ENCODE results near the gene CCBE1. TPM values are rescaled to one million over a fixed set of nuclear protein-coding genes. Genes with fewer than 3 reads are reported as not detected.
A peak's percentile ranks its signal among the peaks of the same experiment; 100 is the strongest.

Gene CCBE1
- total and polyA plus RNA-seq, 9 of the 15 experiments (the other 6 are each of a cell fraction or from before 2014, with no cell fraction given): 0.20 TPM; not detected in 8

GRCh38 chr18:59646228-59646962 is 50.8 kb downstream of the CCBE1 start:
- ATAC-seq (peak; percentile 40; the same call in 1 of the 3 replicates), FAIRE-seq (no peak), DNase-seq (ENCODE audit: extremely low read depth in 1 of 4, low spot score in 3 of 4) (peak in 1 of 4 experiments; percentile 5)
- no peak overlapping the region for H3K4me3 ChIP-seq
- WGBS (ENCODE audit: insufficient coverage, low coverage, missing lambda C conversion rate): 0% methylated on average over 11 of the region's 11 CpGs
- no peaks in the 10 kb centered on the region for H3K4me1 ChIP-seq (replicated peaks in 1 of 2; ENCODE audit: control insufficient read depth in 2 of 2, insufficient read depth in 2 of 2, low read length in 2 of 2)
- H3K27ac ChIP-seq (ENCODE audit: extremely low read depth, low read depth, low read length): no peak overlapping the region
- H3K9me1 ChIP-seq (ENCODE audit: control insufficient read depth, insufficient read depth, low read length): no peaks in the 10 kb centered on the region
- H3K36me3 ChIP-seq (ENCODE audit: control insufficient read depth, insufficient read depth, low read length): no peaks in the 10 kb centered on the region
- in situ Hi-C loops (cut with MboI) (no loop called here), intact Hi-C loops (cut with micrococcal nuclease) (no loop called here)
- H3K4me2 ChIP-seq (ENCODE audit: insufficient read depth, low read length): no peak overlapping the region
- H4K20me1 ChIP-seq (replicated peaks; ENCODE audit: control insufficient read depth, insufficient read depth, low read length): no peaks in the 10 kb centered on the region
- H2AFZ ChIP-seq (ENCODE audit: low read depth, low read length): no peak overlapping the region
- no TSS peak for BruUV-seq (replicated peaks)
- ChIA-PET CTCF (ENCODE audit: low intra/inter-chr PET ratio) (no interaction called here), POLR2A (no interaction called here)
- TF ChIP-seq CTCF (IDR thresholded peaks at IDR 0.05 in 2 of 3, conservative IDR thresholded peaks at IDR 0.05 in 1 of 3; ENCODE audit: insufficient read depth in 2 of 3, low read depth in 1 of 3, low read length in 3 of 3): peak in 2 of 3 experiments; percentile 17 to 24; a peak in 2 of 6 replicates
- TF ChIP-seq ZFP36 (IDR thresholded peaks at IDR 0.05; ENCODE audit: low read depth, low read length, partially characterized antibody): peak; percentile 83
- TF ChIP-seq RBM14 (IDR thresholded peaks at IDR 0.05; ENCODE audit: borderline replicate concordance, insufficient read depth, low read depth, low read length): no peak
- H3K27me3 ChIP-seq (ENCODE audit: control insufficient read depth in 2 of 2, insufficient read depth in 2 of 2, low read length in 2 of 2): no peaks in the 10 kb centered on the region
- H3K9me3 ChIP-seq (replicated peaks; ENCODE audit: control insufficient read depth, insufficient read depth, low read depth, low read length): no peaks in the 10 kb centered on the region
- no peaks in the 10 kb centered on the region for H3K79me2 ChIP-seq (ENCODE audit: control insufficient read depth, insufficient read depth, low read length)
- no peak overlapping the region for H3K9ac ChIP-seq (ENCODE audit: insufficient read depth in 1 of 2, low read depth in 2 of 2, low read length in 2 of 2)
